ENCODE measurements around the gene CYP1A2. TPM values are rescaled to one million over a fixed set of nuclear protein-coding genes. Genes with fewer than 3 reads are reported as not detected.
"Not testable (repeated sequence)": the region's sequence is repeated elsewhere in the genome, so short reads cannot be mapped to it uniquely, and the experiment has no call there.

CYP1A2 gene
- polyA plus RNA-seq, 4 donors, result 0.06 to 0.20 (median 0.13) TPM

DNA sequence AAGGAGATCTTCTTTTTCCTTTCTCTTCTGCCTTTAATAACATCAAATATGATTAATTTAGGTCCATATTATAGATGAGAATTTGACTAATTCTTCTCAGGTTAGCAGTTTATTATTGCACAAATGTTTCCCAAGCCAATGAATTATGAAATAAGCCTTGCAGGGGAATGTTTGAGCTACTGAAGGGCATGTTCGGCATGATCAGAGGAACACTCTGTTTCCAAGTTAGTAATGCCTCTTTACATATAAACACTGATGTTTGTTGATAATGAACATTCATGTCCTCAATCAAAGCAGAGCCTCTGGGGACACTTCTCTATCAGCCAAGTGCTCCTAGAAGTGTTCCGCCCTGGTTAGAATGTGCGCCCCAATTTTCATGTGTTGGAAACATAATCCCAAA lies 13.3 kb upstream of the CYP1A2 start:
- DNase-seq (ENCODE audit: low read depth in 4 of 4, low spot score in 3 of 4), result no peak

DNA sequence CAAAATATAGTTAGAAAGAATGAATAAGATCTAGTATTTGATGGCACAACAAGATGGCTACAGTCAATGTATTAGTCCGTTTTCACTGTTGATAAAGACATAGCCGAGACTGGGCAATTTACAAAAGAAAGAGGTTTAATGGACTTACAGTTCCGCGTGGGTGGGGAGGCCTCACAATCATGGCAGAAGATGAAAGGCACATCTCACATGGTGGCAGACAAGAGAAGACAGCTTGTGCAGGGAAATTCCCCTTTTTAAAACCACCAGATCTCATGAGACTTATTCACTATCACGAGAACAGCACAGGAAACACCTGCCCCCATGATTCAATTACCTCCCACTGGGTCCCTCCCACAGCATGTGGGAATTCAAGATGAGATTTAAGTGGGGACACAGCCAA lies 10.4 kb upstream of the CYP1A2 start:
- DNase-seq (ENCODE audit: low read depth in 4 of 4, low spot score in 3 of 4), result not testable (repeated sequence)

DNA sequence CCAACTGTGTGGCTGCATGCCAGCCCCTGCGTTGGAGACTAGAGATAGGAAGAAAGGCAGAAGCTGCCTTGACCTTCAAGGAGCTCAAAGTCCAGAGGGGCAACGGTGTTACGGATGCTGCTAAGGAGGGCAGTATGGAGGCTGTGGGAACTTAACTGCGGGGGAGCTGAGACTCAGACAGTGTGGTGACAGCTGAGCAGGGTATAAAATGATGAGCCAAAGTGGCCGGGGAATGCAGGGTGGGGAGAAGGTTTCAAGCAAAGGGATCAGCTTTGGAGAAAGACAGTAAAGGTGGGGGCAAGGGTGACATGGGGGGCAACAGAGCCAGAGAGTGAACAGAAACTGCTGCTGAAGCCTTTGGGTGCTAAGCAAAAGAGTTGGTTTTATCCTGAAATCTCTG lies 6.2 kb upstream of the CYP1A2 start:
- no peak for DNase-seq (ENCODE audit: low read depth in 4 of 4, low spot score in 3 of 4)

DNA sequence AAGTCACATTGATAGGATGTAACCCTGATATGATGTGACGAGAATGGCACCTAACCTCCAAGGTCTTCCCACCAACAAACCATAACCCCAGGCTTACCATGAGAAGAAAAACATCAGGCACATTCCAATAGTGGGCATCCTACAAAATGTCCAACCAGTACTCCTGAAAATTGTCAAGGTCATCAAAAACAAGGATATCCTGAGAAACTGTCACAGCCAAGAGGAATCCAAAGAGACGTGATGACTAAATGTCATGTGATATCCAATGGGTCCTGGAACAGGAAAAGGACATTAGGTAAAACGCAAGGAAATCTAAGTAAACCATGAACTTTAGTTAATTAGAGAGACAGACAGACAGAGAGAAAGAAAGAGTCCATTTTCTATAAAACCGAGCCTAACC lies 2.3 kb upstream of the CYP1A2 start:
- no peak for DNase-seq (ENCODE audit: low read depth in 4 of 4, low spot score in 3 of 4)

DNA sequence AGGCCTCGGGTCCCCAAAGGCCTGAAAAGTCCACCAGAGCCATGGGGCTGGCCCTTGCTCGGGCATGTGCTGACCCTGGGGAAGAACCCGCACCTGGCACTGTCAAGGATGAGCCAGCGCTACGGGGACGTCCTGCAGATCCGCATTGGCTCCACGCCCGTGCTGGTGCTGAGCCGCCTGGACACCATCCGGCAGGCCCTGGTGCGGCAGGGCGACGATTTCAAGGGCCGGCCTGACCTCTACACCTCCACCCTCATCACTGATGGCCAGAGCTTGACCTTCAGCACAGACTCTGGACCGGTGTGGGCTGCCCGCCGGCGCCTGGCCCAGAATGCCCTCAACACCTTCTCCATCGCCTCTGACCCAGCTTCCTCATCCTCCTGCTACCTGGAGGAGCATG lies 1.2 kb downstream of the CYP1A2 start:
- no peak for DNase-seq (ENCODE audit: low read depth in 4 of 4, low spot score in 3 of 4)

DNA sequence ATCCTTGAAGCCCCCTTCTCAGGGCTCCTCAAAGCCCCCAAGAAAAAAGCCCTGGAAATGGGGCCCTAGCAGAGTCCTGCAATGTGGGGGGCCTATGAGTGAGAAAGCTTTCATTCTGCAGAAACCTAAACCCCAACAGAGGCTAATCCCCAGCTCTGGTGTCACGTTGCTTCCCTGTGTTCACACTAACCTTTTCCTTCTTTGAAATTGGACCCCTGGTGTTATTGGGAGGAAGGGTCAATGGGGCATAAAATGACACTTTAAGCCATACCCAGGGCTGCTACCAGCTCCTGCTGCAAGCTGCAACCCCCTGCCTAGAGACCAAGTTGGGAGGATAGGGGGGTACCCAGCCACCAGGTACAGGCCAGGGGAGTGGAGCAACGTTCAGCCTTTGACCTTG lies 2.1 kb downstream of the CYP1A2 start:
- no peak for DNase-seq (ENCODE audit: low read depth in 4 of 4, low spot score in 3 of 4)

DNA sequence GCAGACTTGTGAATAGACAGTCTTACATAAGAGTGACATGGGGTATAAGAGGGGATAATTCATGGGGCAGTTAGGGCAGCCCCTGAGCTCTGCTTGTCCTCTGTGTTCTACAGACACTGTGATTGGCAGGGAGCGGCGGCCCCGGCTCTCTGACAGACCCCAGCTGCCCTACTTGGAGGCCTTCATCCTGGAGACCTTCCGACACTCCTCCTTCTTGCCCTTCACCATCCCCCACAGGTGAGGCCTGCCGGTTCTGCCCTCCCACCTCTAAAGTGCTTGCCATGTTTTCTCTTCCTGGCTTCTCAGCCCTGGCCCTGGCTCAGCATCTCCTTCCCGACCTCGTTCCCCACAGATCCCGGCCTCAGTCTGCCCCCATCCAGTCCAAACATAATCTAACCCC lies 3.4 kb downstream of the CYP1A2 start:
- DNase-seq (ENCODE audit: low read depth in 4 of 4, low spot score in 3 of 4), result no peak

DNA sequence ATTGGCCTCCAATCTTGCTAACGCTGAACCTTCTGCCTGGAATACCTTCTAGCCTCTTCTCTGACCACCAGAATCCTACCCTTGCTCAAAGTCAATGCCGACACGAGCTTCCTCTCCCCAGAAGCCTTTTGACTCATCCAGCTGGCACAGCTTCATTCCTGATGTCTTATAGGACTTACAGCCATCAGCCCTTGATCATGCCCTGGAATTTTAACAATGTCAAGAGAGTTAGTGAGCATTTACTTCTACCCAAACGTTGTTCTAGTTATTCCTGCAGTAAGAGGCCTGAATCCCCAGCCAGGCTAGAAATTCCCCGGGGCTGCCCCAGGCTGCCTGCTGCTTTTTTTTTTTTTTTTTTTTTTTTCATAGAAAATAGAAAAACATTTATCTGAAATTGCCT lies 3.9 kb downstream of the CYP1A2 start:
- no peak for DNase-seq (ENCODE audit: low read depth in 4 of 4, low spot score in 3 of 4)

DNA sequence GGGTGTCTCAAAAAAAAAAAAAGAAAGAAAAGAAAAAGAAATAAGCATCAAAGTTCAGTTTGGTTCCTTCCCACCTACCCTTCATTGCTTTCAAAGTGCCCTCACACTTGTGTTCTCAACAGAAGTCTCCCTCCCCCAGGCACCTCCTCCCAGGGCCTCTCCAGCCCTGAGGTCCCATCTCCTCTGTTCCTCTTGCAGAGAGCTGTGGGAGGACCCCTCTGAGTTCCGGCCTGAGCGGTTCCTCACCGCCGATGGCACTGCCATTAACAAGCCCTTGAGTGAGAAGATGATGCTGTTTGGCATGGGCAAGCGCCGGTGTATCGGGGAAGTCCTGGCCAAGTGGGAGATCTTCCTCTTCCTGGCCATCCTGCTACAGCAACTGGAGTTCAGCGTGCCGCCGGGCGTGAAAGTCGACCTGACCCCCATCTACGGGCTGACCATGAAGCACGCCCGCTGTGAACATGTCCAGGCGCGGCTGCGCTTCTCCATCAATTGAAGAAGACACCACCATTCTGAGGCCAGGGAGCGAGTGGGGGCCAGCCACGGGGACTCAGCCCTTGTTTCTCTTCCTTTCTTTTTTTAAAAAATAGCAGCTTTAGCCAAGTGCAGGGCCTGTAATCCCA lies 6.1 kb downstream of the CYP1A2 start:
- DNase-seq (ENCODE audit: low read depth in 4 of 4, low spot score in 3 of 4), result no peak

DNA sequence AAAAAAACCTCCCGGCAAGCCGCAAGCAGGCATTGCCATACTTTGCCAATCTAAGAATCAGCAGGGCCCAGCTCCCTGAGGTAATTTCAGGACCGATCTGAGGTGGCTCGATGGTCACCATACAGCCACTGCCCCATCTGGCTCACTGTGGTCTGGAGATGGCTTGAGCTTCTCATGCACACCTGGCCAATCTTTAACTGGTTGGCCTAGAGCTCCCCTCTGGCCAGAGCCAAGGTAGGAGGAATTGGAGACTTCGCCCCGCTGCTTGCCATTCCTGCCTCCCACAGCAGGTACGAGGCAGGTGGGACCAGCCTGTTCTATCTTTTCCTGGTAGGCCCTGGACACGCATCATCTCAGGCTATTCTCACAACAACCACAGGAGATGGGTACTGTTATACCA lies 10.1 kb downstream of the CYP1A2 start:
- no peak for DNase-seq (ENCODE audit: low read depth in 4 of 4, low spot score in 3 of 4)

DNA sequence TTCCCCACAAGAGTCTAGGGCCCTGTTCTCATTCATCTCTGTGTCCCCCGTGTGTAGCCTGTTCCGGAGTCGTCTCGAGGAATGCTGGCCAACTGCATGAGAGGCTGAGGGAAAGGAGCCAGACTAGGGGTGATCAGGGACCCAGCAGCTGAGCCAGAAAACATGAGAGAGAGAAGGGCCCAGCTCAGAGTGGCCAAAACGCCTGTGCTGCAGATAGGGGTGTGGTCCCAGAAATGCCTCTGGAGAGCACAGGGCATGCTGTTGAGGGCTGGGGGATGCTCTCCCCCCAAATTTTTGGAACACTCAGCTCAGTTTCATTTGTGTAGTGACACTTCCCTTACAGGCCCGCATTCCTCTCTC lies 14.1 kb downstream of the CYP1A2 start:
- DNase-seq (ENCODE audit: low read depth in 4 of 4, low spot score in 3 of 4), result no peak

DNA sequence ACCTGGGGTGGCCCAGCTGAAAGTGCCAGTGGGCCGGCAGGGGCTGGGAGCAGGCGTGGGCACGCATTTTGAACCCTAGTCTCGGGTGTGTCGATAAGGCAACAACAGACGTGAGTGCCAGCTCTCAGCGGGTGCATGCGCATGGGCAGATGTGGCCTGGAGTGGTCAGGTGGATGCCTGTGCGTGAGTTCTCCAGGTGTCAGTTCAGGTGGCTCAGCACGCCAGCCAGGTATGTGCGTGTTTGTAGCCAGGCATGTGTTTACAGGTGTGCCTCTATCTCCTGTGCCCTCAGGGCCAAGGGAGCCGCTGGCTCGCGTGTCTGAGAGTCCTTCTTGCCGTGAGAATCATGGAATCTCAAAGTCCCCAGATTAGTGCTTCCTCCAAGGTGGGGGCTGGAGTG lies 14.8 kb downstream of the CYP1A2 start:
- DNase-seq (ENCODE audit: low read depth in 4 of 4, low spot score in 3 of 4), result no peak

DNA sequence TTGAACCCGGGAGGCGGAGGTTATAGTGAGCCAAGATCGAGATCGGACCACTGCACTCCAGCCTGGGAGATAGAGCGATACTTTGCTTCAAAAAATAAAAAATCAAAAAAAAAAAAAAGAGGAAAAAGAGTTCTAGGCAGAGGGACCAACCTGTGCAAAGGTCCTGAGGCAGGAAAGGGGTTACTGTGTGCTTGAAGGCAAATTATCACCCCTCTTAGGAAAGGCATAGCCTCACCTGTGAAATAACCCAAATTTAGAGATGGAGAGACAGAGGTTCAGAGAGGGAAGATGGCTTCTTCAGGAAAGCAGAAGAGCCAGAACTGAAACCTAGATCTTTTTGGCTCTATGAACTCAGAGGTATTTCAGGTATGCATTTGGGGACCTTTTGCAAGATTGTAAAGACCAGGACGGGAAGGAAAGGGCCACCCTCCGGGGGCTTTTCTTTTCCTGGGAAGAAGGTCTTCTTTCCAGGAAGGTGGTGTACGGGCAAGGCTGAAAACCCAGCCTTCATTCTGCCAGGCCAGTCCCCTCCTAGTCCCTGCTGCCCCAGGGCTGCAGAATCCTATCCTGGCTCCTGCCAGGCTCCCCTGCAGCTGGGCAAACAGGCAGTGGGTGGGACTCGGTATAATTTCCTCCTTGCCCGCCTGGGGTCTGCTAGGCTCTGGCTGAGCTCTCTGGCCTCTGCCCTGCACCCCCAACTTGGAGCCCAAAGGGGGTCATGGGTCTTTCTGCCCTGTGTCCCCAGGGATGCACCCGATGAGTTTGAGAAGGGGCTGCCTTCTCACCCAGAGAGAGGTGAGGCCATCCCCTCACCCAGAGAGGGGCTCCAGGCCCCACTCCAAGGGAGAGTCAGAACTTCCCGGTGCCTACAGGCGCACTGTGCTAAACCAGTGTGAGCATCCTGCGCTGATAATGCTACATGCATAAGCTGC lies 18.8 kb downstream of the CYP1A2 start:
- no peak for DNase-seq (ENCODE audit: low read depth in 4 of 4, low spot score in 3 of 4)

DNA sequence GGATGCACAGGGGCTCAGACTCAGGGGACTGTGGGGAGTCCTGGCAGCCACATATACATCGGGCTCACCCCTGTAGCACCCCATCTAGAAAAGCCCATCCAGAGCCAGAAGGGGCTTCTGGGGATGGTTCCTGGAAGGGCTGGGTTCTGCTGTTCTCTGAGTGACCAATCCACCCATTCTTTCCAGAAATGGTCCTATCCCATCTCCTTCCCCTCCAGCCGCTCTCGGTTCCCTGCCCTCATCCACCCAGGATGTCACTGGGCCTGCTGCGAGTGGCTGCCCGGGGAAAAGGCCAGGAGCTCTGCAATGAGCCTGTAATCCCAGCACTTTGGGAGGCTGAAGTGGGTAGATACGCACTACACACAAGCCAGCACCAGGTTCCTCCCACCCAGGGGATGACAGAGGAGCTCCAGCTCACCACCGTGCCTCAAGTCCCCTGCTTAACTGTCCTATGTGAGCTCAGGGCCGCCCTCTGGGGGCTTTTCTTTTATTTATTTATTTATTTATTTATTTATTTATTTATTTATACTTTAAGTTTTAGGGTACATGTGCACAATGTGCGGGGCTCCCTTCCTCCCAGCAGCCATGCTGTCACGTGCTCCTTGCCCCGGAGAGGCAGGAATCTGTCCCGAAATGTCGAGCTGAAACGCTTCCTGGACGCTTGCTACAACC lies 19.6 kb downstream of the CYP1A2 start:
- no peak for DNase-seq (ENCODE audit: low read depth in 4 of 4, low spot score in 3 of 4)

DNA sequence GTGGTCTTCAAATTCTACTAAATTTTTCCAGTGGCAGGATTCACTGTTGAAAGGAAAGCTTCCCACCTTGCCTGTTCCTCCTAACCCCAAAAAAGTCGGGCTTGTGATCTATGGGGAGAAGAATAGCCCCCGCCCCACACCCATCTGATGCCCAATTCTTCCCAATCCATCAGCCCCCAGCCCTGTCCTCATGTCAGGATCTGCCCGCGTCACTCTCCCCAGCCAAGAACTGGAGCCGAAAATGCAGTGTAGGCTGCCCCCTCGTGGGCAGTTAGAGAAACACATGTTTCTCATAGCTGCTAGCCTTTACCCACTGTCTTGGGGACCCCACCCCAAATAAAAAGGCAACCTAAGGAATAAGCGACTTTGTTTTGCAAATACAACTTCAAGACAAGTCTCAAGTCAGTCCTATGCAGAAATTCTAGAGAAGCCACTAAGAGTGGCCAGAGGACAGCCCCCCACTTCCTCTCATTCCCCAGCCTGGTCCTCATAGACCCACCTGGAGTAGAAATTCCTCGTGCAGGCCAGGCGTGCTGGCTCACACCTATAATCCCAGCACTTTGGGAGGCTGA lies 20.2 kb downstream of the CYP1A2 start:
- no peak for DNase-seq (ENCODE audit: low read depth in 4 of 4, low spot score in 3 of 4)

DNA sequence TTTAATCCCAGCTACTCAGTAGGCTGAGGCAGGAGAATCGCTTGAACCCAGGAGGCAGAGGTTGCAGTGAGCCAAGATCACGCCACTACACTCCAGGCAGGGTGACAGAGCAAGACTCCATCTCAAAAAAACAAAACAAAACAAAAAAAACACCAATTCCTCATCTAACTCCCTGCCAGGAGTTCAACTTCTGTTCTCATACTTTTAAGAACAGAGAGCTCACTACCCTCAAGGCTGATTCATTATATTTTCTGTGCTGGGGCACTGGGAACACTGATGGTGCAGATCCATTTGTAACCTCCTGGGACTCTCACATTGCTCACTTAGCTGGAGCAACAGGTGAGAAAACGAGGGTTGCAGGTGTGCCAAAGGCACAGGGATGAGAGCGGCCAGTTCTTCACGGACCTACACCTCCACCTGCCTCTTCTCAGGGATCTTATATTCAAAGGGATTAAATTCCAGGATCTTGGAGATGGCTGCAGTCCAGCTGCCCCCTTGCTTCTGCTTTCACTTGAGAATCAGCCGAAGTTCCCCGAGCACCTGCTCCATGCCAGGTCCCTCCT lies 20.9 kb downstream of the CYP1A2 start:
- DNase-seq (ENCODE audit: low read depth in 4 of 4, low spot score in 3 of 4), result no peak

DNA sequence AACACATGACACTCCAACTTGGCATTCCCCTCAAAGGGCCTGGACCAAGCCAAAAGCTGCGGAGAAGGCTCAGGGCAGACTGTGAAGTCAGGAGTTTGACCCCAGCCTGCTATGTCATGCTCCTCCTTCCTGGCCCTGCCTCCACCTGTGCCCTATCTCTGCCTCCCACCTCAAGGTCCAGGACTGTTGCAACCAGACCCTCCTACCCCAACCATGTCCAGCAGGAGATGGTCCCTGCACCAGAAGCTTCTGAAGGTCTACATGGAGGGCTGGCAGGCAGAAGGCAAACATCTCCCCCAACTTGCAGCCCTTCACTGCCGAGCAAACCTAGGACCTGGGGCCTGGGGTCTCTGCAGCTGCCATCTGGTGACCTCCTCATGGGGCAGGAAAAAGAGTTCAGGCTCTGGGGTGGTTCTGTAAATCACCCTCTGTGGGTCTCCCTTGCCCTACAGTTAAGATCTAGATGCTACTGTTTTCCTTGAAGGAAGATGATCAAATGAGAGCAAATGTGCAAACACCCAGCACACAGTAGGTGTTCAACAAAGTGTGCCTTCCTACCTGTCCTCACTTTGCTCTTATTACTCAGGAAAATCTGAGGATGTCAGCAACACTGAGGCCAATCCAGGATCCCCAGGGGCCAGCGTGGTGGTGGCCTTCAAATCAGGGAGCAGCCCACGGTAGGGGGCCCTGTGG lies 21.7 kb downstream of the CYP1A2 start:
- DNase-seq (ENCODE audit: low read depth in 4 of 4, low spot score in 3 of 4), result no peak

DNA sequence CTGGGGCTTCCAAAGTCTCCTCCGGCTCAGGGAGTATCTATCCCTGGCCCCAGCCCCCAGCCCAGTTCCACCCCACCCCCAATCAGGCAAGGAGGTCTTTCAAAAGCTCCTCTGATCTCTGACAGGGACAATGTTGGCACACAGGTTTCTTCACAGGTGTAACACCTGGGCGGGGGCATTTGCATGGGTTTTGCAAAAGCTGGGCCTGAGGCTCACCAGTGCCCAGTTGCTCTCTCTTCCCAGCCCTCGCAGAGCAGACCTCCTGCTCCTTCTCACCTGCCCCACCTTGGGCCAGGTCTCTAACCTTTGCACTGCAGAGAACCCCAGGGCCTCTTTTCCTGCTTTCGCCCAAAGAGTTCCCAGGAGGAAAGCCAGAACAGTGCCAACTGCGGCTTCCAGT lies 24.7 kb downstream of the CYP1A2 start:
- DNase-seq (ENCODE audit: low read depth in 4 of 4, low spot score in 3 of 4), result no peak

DNA sequence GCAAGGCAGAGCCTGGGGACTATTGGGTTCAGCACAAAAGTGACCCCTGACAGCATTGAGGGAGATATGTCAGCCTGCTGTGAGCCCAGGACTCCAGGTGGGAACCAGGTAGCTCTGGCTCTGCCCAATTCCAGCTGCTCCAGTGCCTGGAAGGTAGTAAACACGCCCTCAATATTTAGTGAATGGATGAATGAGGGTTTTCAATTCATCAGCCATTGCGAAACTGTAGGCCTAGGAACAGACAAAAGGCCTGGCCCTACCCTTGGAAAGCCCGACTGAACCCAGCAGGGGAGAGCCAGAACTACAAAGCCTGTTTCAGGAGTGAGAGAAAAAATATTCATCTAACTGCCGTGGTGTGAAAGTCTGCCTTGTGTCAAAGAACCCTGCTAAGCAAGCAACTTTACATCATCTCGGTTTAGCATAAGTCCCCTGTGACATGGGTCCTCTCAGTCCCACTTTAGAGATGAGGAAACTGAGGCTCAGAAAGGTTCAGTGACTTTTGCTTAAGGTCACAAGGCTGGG lies 25.1 kb downstream of the CYP1A2 start:
- DNase-seq (ENCODE audit: low read depth in 4 of 4, low spot score in 3 of 4), result no peak

DNA sequence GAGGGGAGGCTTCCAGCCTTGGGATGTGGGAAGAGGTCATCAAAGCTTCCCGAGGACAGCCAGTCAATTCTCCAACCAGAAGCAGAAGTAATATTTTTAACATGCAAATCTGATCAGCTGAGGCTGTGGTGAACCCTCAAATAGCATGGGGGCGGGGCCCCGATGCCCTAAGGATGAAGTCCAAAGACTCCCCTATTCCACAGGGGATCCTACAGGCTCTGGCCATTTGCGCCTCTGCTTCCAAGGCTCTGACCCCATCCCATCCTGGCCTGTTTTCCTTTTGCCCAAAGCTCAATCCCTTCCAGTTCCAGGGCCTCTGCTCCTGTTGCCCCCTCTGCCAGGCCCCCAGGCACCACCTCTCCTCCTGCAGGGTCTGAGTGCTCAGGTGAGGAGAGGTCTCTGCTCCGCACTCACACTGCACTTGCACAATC lies 26.5 kb downstream of the CYP1A2 start:
- no peak for DNase-seq (ENCODE audit: low read depth in 4 of 4, low spot score in 3 of 4)

Data from left renal pelvis (tissue), 4 donors.